ENCODE data around the gene FAM216B. TPM values are rescaled to one million over a fixed set of nuclear protein-coding genes. Genes with fewer than 3 reads are reported as not detected.
A peak's percentile ranks its signal among the peaks of the same experiment; 100 is the strongest.

FAM216B gene
- total and polyA plus RNA-seq, 9 donors: 0.09 to 0.49 (median 0.24) TPM; not detected in 3

- H3K4me3 ChIP-seq (ENCODE audit: low read length): no peak overlapping the region
- H3K9me3 ChIP-seq (replicated peaks; ENCODE audit: control insufficient read depth, low read depth, low read length): no peaks in the 10 kb centered on the region
These were observed 28.7 kb upstream of the FAM216B start for GRCh38 chr13:42752731-42753130.

DNA sequence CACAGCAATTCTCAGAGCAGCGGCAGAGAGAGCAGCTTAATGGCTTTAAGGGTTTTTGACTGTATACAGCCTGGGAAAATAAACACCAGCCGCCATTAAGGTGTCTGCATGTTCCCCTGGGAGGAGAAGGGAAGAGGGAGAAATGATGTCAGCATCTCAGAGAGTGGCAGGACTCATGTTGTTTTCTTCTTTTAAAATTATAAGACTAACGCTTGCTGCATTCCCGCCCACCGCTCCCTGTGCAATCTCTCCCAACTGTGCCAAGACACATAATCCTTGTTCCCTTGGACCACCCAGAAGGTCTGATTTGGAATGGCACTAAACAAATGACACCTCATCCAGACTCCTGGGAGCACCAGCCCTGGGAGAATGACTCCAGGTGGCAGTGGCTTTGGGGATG, 27.7 kb upstream of the FAM216B start:
- H3K4me1 ChIP-seq (ENCODE audit: control insufficient read depth, insufficient read depth, low read length): peaks cover 14% of the 10 kb centered on the region

More at GRCh38 chr13:42752731-42753130, 28.7 kb upstream of the FAM216B start:
- H3K36me3 ChIP-seq (ENCODE audit: control insufficient read depth, insufficient read depth, low read length): no peaks in the 10 kb centered on the region
- H3K4me1 ChIP-seq (ENCODE audit: control insufficient read depth, insufficient read depth, low read length): peaks cover 14% of the 10 kb centered on the region
- no peaks in the 10 kb centered on the region for H3K27me3 ChIP-seq (ENCODE audit: control insufficient read depth, insufficient read depth, low read length)
- 94% methylated on average over 2 of the region's 2 CpGs for WGBS (ENCODE audit: insufficient coverage)
- DNase-seq: no peak
- H3K27ac ChIP-seq (ENCODE audit: low read length): no peak overlapping the region

GRCh38 chr13:42754801-42755510, 26.4 kb upstream of the FAM216B start:
- no peaks in the 10 kb centered on the region for H3K27me3 ChIP-seq (ENCODE audit: control insufficient read depth, insufficient read depth, low read length)
- no peaks in the 10 kb centered on the region for H3K36me3 ChIP-seq (ENCODE audit: control insufficient read depth, insufficient read depth, low read length)
- DNase-seq: no peak
- H3K4me3 ChIP-seq (ENCODE audit: low read length): no peak overlapping the region
- no peaks in the 10 kb centered on the region for H3K9me3 ChIP-seq (replicated peaks; ENCODE audit: control insufficient read depth, low read depth, low read length)
- no peak overlapping the region for H3K27ac ChIP-seq (ENCODE audit: low read length)
- H3K4me1 ChIP-seq (ENCODE audit: control insufficient read depth, insufficient read depth, low read length): peaks cover 14% of the 10 kb centered on the region
- 80% methylated on average over 1 of the region's 1 CpG for WGBS (ENCODE audit: insufficient coverage)

More for the DNA sequence above, 27.7 kb upstream of the FAM216B start:
- DNase-seq: peak; percentile 47
- Histone ChIP-seq H3K9me3 (replicated peaks; ENCODE audit: control insufficient read depth, low read depth, low read length) (no peaks in the 10 kb centered on the region), H3K4me3 (ENCODE audit: low read length) (no peak overlapping the region), H3K36me3 (ENCODE audit: control insufficient read depth, insufficient read depth, low read length) (no peaks in the 10 kb centered on the region), H3K27me3 (ENCODE audit: control insufficient read depth, insufficient read depth, low read length) (no peaks in the 10 kb centered on the region), H3K27ac (ENCODE audit: low read length) (no peak overlapping the region)
- WGBS (ENCODE audit: insufficient coverage): 8% methylated on average over 2 of the region's 5 CpGs

GRCh38 chr13:42757678-42758420, 23.5 kb upstream of the FAM216B start:
- no CpG with 5 or more reads among the region's 2 CpGs for WGBS (ENCODE audit: insufficient coverage)
- no peaks in the 10 kb centered on the region for H3K27me3 ChIP-seq (ENCODE audit: control insufficient read depth, insufficient read depth, low read length)
- no peak overlapping the region for H3K27ac ChIP-seq (ENCODE audit: low read length)
- no peaks in the 10 kb centered on the region for H3K9me3 ChIP-seq (replicated peaks; ENCODE audit: control insufficient read depth, low read depth, low read length)
- no peak overlapping the region for H3K4me3 ChIP-seq (ENCODE audit: low read length)
- H3K4me1 ChIP-seq (ENCODE audit: control insufficient read depth, insufficient read depth, low read length): peaks cover 13% of the 10 kb centered on the region
- no peaks in the 10 kb centered on the region for H3K36me3 ChIP-seq (ENCODE audit: control insufficient read depth, insufficient read depth, low read length)
- DNase-seq: no peak

GRCh38 chr13:42758515-42758914, 22.9 kb upstream of the FAM216B start:
- no peaks in the 10 kb centered on the region for H3K36me3 ChIP-seq (ENCODE audit: control insufficient read depth, insufficient read depth, low read length)
- H3K27me3 ChIP-seq (ENCODE audit: control insufficient read depth, insufficient read depth, low read length): no peaks in the 10 kb centered on the region
- no CpG with 5 or more reads among the region's 3 CpGs for WGBS (ENCODE audit: insufficient coverage)
- no peak overlapping the region for H3K4me3 ChIP-seq (ENCODE audit: low read length)
- H3K27ac ChIP-seq (ENCODE audit: low read length): no peak overlapping the region
- no peak for DNase-seq
- peaks cover 12% of the 10 kb centered on the region for H3K4me1 ChIP-seq (ENCODE audit: control insufficient read depth, insufficient read depth, low read length)
- H3K9me3 ChIP-seq (replicated peaks; ENCODE audit: control insufficient read depth, low read depth, low read length): no peaks in the 10 kb centered on the region

- H3K27me3 ChIP-seq (ENCODE audit: control insufficient read depth, insufficient read depth, low read length): no peaks in the 10 kb centered on the region
- peak; percentile 84 for DNase-seq
- H3K4me3 ChIP-seq (ENCODE audit: low read length): no peak overlapping the region
- H3K36me3 ChIP-seq (ENCODE audit: control insufficient read depth, insufficient read depth, low read length): no peaks in the 10 kb centered on the region
- no peak overlapping the region for H3K27ac ChIP-seq (ENCODE audit: low read length)
- H3K9me3 ChIP-seq (replicated peaks; ENCODE audit: control insufficient read depth, low read depth, low read length): no peaks in the 10 kb centered on the region
- 73% methylated on average over 2 of the region's 5 CpGs for WGBS (ENCODE audit: insufficient coverage)
- H3K4me1 ChIP-seq (ENCODE audit: control insufficient read depth, insufficient read depth, low read length): peaks cover 2% of the 10 kb centered on the region
These were observed 20.4 kb upstream of the FAM216B start for GRCh38 chr13:42760951-42761350.

DNA sequence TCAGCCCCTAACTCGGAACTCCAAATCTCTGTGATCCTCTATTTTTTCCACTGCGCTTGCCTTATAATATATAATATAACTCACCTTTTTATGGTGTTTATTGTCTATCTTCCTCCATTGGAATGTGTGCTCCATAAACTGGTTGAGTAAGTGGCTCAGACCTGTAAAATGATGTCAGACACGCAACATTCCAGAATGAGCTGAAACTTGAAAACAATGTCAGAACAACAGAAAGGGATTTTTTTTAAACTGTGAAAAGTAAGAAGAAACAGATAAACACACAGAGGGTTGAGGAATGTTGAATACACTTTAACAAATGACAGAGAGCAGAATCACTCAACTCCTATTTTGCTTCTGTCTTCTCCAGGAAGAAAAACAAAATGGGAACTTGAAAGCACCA, 19.1 kb upstream of the FAM216B start:
- no peaks in the 10 kb centered on the region for H3K36me3 ChIP-seq (ENCODE audit: control insufficient read depth, insufficient read depth, low read length)
- no peak overlapping the region for H3K27ac ChIP-seq (ENCODE audit: low read length)
- H3K9me3 ChIP-seq (replicated peaks; ENCODE audit: control insufficient read depth, low read depth, low read length): no peaks in the 10 kb centered on the region
- H3K4me1 ChIP-seq (ENCODE audit: control insufficient read depth, insufficient read depth, low read length): peaks cover 2% of the 10 kb centered on the region
- no peak overlapping the region for H3K4me3 ChIP-seq (ENCODE audit: low read length)
- H3K27me3 ChIP-seq (ENCODE audit: control insufficient read depth, insufficient read depth, low read length): no peaks in the 10 kb centered on the region
- no CpG with 5 or more reads among the region's 3 CpGs for WGBS (ENCODE audit: insufficient coverage)
- DNase-seq: no peak

DNA sequence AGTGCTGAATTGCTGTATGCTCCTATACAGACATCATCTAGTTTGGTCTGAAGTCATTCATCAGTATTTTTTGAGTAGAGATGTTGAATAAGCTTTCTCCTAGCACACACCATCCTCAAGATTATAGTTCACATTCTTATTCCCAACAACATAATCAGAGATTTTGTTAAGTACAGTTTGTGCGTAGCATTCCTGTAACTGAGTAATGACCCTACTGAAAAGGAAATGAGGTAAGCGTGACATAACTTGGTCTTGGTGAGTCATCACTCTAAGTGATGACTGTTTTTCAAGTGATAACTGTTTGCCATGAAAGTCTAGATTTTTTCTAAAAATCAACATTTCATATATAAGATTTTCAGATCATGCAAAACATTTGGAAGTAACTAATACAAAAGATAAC, 18.5 kb upstream of the FAM216B start:
- Histone ChIP-seq H3K4me3 (ENCODE audit: low read length) (no peak overlapping the region), H3K27me3 (ENCODE audit: control insufficient read depth, insufficient read depth, low read length) (no peaks in the 10 kb centered on the region), H3K36me3 (ENCODE audit: control insufficient read depth, insufficient read depth, low read length) (no peaks in the 10 kb centered on the region), H3K4me1 (ENCODE audit: control insufficient read depth, insufficient read depth, low read length) (peaks cover 2% of the 10 kb centered on the region), H3K9me3 (replicated peaks; ENCODE audit: control insufficient read depth, low read depth, low read length) (no peaks in the 10 kb centered on the region), H3K27ac (ENCODE audit: low read length) (no peak overlapping the region)
- no peak for DNase-seq
- no CpG with 5 or more reads among the region's 2 CpGs for WGBS (ENCODE audit: insufficient coverage)

DNA sequence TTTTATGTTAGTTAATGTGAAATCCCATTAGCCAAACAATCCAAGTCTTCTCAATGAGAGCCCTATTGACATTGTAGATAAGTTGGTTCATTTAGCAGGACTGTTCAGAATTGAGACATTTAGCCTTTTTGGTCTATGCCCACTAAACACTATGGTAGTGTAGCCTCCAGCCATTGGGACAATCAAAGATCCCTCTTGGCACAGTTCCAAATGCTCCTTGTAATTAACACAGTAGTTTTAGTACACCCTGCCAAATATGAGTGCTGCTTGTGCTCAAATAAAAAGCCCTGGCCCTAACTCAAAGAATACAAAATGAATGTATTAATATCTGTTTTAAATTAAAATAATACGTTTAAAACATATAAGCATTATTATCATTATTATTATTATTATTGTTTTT, 15.4 kb upstream of the FAM216B start:
- H3K9me3 ChIP-seq (replicated peaks; ENCODE audit: control insufficient read depth, low read depth, low read length): no peaks in the 10 kb centered on the region

GRCh38 chr13:42769650-42770049, 11.7 kb upstream of the FAM216B start:
- WGBS (ENCODE audit: insufficient coverage): 70% methylated on average over 2 of the region's 3 CpGs
- H3K4me3 ChIP-seq (ENCODE audit: low read length): no peak overlapping the region
- no peaks in the 10 kb centered on the region for H3K27me3 ChIP-seq (ENCODE audit: control insufficient read depth, insufficient read depth, low read length)
- no peaks in the 10 kb centered on the region for H3K36me3 ChIP-seq (ENCODE audit: control insufficient read depth, insufficient read depth, low read length)
- no peak for DNase-seq
- H3K27ac ChIP-seq (ENCODE audit: low read length): no peak overlapping the region
- H3K4me1 ChIP-seq (ENCODE audit: control insufficient read depth, insufficient read depth, low read length): no peaks in the 10 kb centered on the region
- no peaks in the 10 kb centered on the region for H3K9me3 ChIP-seq (replicated peaks; ENCODE audit: control insufficient read depth, low read depth, low read length)

More for the DNA sequence above, 15.4 kb upstream of the FAM216B start:
- Histone ChIP-seq H3K27ac (ENCODE audit: low read length) (no peak overlapping the region), H3K36me3 (ENCODE audit: control insufficient read depth, insufficient read depth, low read length) (no peaks in the 10 kb centered on the region), H3K4me1 (ENCODE audit: control insufficient read depth, insufficient read depth, low read length) (peaks cover 2% of the 10 kb centered on the region), H3K4me3 (ENCODE audit: low read length) (no peak overlapping the region), H3K27me3 (ENCODE audit: control insufficient read depth, insufficient read depth, low read length) (no peaks in the 10 kb centered on the region)
- WGBS (ENCODE audit: insufficient coverage): no CpG with 5 or more reads among the region's 1 CpG
- no peak for DNase-seq
